HG03354 (cell line): ENCODE results near the gene CCDC106.

ENCODE experiments used
- ATAC-seq: cut with Tn5 transposase; IDR thresholded peaks from one replicate; pipeline ENCODE4 v1.9.1; 2021; ENCODE audit warnings: mild to moderate bottlenecking; ENCODE audit not compliant: unreplicated experiment, poor library complexity, severe bottlenecking

CCDC106 gene

DNA sequence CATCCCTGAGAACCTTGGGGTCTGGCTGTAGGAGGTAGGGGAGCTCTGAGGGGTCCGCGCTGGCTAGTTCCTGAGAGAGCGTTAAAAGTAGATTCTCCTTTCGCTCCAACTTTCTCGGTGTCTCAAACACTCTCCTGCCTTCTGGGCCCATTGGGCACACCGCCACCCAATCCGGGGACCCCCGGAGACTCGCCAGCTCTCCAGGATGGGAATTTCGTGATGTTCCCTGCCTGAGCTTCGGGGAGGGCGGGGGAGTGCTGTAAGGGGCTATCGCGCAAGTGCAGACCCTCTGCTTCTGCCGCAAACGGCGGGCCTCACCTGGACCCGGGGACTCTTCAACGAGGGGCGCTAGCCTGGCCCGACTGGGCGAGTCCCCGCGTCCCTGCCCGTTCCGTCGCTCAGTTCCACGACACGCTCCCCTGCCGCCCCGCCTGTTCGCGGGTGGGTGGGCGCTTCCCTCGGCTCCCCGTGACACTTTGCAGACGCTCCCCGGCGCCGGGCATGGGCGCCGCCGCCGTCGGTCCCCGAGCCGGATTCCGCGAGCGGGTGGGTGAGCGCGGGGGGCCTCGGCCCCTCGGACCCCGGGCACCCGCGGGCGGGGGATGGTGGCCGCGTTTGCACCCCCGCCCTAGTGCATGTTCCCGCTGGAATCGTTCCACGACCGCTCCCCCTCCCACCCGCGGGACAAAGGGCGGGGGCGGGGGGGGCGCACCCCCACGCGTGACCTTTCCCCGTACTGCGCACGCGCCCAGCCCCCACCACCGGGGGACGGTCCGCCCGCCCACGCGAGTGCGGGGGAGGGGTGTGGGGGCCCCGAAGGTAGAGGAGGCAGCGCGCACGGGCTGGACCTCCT lies at the start of gene CCDC106:
Gene CCDC106, plus strand, starts transcription at position 481 of the 853 bp plus-strand sequence. CDS start 835 bp downstream, outside the sequence.
- ATAC-seq: peak; percentile 32

DNA sequence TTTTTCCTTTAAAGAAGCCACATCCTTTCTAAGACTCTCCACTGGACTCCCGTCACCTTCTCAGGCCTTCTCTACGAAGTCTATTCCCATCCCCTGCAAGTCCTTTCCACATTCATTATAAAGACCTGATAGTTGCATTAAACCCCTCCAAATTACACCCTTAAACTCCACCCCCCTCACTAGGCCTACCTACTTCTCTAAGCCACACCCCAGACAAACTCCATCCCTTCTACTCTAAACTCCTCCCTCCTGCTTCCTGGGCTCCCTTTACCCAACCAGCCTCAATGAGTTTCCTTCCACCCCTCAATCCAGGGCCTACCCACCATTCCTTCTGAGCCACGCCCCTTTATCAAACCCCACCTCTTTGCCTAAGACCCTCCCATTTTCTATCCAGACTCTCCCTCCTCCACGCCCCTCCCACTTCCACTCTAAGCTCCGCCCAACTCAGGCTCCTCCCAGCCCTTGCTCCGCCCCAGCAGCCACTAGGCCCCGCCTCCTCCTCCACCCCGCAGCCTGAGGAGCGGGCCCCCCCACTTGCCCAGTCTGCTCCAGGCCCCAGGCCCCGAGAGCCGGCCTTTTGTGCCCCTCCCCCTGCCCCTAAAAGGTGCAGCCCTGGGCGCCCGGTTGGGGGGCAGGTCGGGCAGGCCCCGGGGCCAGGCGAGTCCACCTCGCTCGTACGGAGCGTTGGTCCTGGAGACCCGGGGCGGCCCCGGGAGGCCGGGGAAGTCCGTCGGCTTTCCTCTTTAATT lies 49.1 kb upstream of the CCDC106 start:
- ATAC-seq: peak; percentile 58

DNA sequence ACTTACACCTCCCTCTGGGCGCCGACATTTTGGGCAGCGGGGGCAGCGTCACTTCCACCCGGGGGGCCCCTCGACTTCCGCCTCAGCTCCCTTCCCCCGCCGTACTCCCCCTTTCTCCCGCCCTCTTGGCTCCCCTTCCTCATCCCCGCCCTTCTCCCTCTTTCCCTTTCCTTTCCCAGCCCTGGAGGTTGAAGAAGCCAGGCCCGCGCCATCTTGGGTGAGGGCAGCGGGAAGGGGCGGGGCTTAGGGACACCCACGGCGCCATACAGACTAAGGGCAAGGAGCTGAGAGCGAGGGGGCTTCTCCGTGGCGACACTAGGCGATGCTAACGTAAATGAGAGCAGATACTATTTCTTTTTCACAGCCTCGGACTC lies 48.6 kb upstream of the CCDC106 start, which contains the start of gene FIZ1:
Gene FIZ1, minus strand, starts transcription at position 50 of the 374 bp plus-strand sequence. CDS start 1,652 bp downstream, outside the sequence.
- peak; percentile 65 for ATAC-seq

DNA sequence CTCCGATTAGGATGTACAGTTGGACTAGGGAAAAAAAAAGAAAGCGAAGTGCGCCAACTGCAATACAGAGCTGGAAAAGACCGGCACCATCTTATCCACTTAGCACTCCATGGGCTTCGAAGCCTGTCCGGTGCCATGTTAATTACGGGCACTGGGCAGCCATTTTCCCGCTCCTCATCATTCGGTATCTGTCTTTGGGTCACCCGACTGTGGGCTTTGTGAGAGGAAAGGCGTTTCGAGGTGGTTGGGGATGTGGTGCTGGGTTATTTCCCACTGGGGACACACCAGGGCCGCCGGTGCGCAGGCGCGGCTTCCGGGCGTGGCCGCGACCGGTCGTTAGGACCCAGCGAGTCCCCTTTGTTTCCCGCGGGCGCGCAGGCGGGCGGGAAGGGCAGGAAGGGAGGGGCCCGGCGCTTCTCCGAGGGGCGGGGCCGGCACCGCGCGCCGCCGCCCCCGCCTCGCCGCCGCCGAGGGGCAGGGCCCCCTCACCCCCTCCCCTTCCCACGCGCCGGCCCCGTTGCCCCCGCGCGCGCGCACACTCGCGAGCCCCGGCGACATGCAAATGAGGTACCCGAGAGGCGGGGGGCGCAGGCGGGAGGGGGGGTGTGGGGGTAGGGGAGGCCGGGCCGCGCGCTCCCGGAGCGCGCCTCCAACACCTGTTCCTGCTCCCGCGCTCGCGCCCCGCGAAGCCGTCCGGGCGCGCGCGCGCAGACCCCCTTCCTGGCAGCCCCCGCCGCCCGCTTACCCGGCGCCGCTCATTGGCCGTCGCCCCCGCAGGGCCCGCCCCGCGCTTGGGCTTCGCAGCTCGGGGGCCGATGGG lies 48.0 kb upstream of the CCDC106 start, which contains the start of gene ZNF524:
Gene ZNF524, plus strand, starts transcription at position 447 of the 820 bp plus-strand sequence. CDS start 1,825 bp downstream, outside the sequence.
- ATAC-seq: peak; percentile 52

DNA sequence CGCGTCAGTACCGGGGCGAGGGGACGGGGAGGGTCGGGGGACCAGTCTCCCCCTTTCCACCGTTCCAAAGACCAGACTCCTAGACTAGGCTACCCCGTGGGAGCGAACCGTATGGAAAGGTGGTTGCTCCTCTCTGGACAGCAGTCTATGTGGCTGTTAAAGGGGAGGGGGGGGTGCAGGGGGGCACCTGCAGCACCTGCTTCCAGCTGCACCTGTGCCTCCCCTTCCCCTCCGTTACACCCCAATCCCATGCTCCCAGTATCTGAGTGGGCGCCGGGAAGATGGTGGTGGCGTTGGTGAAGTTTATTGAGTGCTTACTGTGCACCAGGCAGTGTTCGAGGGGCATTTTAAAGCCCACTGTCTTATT lies 47.4 kb upstream of the CCDC106 start:
- ATAC-seq: no peak

GRCh38 chr19:55601084-55601483 lies 46.9 kb upstream of the CCDC106 start:
- ATAC-seq: no peak

GRCh38 chr19:55602104-55603001 lies 45.7 kb upstream of the CCDC106 start:
- no peak for ATAC-seq

DNA sequence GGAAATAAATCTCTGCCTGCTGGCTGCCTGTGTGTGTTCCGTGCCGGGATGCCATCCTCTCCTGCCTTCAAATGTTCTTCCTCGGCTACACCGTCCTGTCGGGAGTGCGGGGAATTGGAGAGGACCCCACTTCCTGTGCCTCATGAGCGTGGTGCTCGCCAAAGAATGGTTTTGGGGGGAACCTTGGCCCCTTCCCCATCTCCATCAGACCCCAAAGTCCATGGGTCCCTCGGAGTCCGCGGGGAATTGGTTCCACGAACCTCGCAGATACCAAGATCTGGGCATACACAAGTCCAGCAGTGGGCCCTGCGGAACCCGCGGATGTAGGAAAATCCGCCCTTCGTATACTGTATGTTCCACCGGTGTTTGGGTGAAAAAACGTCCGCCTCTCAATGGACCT lies 44.9 kb upstream of the CCDC106 start:
- no peak for ATAC-seq

DNA sequence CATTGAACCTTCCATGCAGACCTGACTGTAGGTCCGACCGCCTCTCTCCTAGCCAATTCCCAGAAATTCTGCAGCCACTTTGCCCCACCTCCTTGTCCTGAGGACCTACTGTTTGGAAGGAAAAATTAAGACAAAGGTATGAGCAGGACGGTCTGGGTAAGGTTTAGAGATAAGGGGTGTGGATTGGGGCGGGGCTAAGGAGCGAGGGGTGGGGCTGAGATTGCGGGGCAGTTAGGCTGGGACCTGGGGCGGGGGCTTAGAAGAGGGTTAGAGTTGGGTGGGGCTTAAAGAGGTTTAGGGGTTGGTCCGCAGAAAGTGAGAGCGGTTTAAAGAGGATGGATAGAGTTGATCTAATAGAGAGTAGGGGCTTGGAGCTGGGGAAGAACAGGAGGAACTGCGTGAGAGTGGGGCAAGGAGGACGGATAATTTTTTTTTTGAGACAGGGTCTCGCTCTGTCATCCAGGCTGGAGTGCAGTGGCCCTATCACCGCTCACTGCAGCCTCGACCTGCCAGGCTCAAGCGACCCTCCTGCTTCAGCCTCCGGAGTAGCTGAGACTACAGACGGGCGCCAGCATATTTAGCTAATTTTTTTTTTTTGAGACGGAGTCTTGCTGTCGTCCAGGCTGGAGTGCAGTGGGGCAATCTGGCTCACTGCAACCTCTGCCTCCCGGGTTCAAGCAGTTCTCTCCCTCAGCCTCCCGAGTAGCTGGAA lies 44.3 kb upstream of the CCDC106 start:
- no peak for ATAC-seq

DNA sequence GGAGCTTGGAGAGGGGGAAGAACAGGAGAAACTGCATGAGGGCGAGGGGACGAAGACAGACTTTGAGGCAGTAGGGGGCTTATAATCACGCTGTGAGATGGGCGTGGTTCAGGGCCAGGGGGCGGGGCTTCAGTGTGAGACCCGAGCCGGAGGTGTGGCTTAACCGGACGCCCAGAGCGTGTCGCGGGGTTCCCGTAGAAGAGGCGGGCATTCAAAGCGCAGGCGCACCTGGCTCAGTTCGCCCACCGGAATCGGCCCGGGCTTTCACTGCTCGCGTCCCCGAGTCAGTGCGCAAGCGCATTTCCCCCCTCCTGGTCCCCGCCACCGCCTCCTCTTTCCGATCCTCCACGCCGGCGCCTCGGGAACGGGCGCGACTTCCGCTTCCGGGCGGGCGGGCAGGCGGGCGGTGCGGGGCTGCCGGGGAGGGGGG lies 42.8 kb upstream of the CCDC106 start:
- ATAC-seq: peak; percentile 74

GRCh38 chr19:55605637-55606470 lies 42.2 kb upstream of the CCDC106 start, which contains the start of gene ZNF865:
ZNF865 (plus strand) TSS chr19:55605647; CDS start chr19:55613619, 7,972 bp downstream.
- peak; percentile 32 for ATAC-seq

DNA sequence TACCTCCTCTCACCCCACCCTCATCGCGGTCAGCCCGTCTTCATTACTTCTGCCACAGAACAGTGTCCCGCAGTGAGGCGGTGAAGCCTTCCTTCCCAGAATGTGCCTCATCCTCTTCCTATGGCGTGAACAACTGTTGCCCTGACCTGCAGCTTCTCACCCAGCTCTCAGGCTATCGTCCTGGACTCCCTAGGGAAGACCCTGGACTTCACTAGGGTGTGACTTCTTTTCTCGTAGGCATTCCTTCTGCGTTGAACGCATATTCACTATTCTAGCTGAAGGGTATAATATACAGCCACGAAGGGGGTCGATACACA lies 41.6 kb upstream of the CCDC106 start:
- no peak for ATAC-seq

DNA sequence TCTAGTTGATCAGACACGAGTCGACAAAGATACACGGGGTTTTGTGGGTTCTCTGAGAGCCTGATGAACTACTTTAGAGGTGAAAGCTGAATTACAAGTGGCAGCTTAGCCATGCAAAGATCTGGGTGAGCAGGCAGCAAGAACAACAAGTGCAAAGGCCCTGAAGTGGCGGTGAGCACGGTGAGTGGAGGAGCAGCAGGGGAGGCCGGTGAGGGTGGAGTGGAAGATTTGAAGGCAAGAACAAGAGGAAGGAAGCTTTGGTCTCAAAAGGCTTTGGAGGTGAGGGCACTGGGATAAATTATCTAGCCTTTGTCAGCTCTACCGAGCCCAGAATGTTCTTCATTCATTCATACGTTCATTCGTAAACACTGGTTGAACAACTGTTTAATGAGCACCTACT lies 41.2 kb upstream of the CCDC106 start:
- ATAC-seq: no peak

GRCh38 chr19:55609326-55609725 lies 38.7 kb upstream of the CCDC106 start:
- no peak for ATAC-seq

GRCh38 chr19:55611300-55611982 lies 36.6 kb upstream of the CCDC106 start:
- ATAC-seq: no peak

DNA sequence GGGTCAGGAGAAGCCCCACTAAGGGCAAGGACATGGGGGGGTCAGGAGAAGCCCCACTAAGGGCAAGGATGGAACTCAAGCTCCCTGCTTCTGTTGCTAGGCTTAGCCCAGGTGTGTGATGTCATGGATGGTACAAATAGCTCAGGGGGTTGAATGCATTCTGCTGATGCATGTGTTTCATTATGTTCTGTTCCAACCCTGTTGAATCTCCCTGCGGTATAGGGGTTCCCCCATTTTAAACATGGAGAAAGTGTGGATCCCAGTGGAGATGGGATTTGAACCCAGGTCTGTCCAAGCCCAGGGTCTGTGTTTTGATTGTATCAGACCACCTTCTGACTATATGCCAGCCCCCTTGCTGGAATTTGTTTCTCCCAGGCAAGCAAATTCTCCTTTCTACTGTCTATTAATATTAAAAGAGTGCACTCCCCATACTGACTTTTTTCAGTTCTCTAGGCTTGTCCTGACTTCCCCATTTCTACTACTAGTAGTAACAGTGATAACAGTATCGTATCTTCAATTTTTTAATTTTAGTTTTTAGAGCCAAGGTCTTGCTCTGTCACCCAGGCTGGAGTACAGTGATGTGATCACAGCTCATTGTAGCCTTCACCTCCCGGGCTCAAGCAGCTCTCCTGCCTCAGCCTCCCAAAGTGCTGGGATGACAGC lies 35.9 kb upstream of the CCDC106 start:
- ATAC-seq: no peak
